Heart left ventricle (tissue), 13 donors: ENCODE data around the gene BRF1.

ENCODE experiments used
- CTCF ChIP-seq, 12 donors: fragments of 200-600 bp; sonication (generic) in 4 of 12; IDR thresholded peaks; one replicate each; pipeline versions ENCODE4 v1.5.0 to v1.8.0; 2018 to 2022; ENCODE audit warnings: antibody characterized with exemption in 12 of 12, mild to moderate bottlenecking in 5 of 12
- POLR2A ChIP-seq, 2 donors: fragments of 450-650 bp; IDR thresholded peaks; one replicate each; pipeline ENCODE4 v1.6.1; 2017; ENCODE audit warnings: antibody characterized with exemption in 2 of 2, mild to moderate bottlenecking in 2 of 2, moderate library complexity in 2 of 2
- donor health status: ischemic (EF 13 %, LVEDD 7.1; RV severe dilation, severe dysfunction).
- donor health status: DM: no; HTN: yes; CAD: no.
- donor health status: DM: no; HTN: no; CAD: no.
- donor health status: ischemic (EF 25% LVEDD 6.9; RV normal size, moderate dysfunction).
- donor health status: ischemic (EF 25% LVEDD 5.7; RV mildly dilated, moderate dysfunction).
- donor health status: ischemic (EF 35%, LVEDD 5.7; RV mildly dilated, moderate dysfunction).
- donor health status: nonischemic (EF 11% LVEDD 7.7; RV severe dilation, severe dysfunction).
- donor health status: DM: yes; HTN: yes; CAD: no.
- donor health status: PGD.
- donor health status: ischemic (EF 29% LVEDD 5.4; RV normal size, mild dysfunction).
- donor health status: nonischemic (EF 23%, LVEDD 6.1; RV moderate dilation, normal function).

DNA sequence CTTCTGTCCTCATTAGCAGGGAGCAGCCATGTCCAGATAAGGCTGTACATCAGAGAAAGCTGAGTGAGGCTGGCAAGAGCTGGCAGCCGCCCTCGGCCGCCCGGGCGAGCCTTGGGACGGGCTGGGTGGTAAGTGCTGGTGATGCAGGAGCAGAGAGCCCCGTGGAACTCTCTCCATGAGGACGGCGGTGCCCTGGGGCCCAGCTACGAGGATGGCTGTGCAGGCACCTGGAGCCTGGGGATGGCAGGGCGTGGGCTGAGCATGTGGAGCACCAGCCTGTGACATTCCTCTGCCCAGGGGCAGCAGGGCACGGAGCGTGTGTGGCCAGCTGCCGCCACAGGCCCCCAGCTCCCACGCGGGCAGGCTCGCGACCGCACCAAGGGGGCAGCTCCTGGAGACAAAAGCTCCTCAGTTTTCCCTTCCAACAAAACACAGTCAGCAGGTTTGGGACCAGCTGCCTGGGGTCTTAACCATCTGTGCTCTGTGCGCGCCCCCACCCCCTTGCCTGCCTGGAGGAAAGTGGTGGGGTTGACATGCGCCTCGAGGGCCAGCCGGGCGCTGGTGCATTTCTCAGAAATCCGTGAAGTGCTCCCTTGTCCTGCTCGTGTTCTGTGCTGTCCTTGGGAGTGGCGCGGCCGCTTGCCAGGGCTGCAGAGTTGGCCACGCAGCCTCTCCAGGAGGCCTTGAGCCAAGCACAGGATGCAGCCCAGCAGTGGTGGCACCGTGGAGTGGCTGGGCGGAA is 35.1 kb upstream of the BRF1 start:
- TF ChIP-seq CTCF (IDR thresholded peaks at IDR 0.05) = no peak
- TF ChIP-seq POLR2A (IDR thresholded peaks at IDR 0.05) = no peak
